ENCODE measurements around the gene DCAF7.

DNA sequence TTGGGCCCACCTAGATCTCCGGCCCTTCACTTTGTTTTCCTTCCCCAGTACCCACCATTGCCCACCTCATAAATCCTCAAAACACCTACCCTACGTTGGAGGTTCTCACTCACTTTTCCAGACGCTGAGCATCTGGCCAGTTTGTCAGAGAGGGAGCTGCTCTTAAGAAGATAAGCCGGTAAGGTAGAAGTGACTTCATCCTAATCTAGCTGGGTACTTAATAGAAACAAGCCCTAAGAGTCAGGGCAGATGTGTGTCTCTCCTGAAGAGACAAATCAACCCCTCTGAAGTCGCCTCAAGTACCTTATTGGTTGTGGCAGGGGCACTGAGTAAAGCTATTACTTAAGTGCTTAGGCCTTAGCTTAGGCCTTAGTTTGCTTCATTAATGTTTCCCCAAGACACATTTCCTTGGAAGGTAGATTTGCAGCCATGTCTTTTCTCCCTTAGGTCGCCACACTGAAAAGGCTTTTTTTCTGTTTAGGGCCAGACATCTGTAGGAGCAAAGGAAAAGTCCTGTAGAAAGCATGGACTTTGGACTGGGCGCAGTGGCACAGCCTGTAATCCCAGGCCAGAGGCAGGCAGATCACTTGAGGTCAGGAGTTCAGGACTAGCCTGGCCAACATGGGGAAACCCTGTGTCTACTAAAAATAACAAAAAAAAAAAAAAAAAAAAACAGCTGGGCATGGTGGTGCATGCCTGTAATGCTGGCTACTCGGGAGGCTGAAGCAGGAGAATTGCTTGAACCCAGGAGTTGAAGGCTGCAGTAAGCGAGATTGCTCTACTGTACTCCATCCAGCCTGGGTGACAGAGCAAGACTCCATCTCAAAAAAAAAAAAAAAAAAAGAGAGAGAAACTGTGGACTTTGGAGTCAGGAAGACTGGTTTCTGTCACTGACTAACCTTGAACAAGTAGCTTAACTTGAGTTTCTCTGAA, 51.4 kb downstream of the DCAF7 start:
- TF ChIP-seq, protein P1, sequence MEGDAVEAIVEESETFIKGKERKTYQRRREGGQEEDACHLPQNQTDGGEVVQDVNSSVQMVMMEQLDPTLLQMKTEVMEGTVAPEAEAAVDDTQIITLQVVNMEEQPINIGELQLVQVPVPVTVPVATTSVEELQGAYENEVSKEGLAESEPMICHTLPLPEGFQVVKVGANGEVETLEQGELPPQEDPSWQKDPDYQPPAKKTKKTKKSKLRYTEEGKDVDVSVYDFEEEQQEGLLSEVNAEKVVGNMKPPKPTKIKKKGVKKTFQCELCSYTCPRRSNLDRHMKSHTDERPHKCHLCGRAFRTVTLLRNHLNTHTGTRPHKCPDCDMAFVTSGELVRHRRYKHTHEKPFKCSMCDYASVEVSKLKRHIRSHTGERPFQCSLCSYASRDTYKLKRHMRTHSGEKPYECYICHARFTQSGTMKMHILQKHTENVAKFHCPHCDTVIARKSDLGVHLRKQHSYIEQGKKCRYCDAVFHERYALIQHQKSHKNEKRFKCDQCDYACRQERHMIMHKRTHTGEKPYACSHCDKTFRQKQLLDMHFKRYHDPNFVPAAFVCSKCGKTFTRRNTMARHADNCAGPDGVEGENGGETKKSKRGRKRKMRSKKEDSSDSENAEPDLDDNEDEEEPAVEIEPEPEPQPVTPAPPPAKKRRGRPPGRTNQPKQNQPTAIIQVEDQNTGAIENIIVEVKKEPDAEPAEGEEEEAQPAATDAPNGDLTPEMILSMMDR (IDR thresholded peaks at IDR 0.05; ENCODE audit: low read depth, low read length), result no peak
- TF ChIP-seq EZH2phosphoT487 (IDR thresholded peaks at IDR 0.05; ENCODE audit: low read depth), result no peak
